Neural cell (in vitro differentiated cells): ENCODE data around the gene OAT. TPM values are rescaled to one million over a fixed set of nuclear protein-coding genes. Genes with fewer than 3 reads are reported as not detected.

Experiments
- H2AFZ ChIP-seq: fragments of 200-600, 300-800 bp; sonication (generic), shearing (Covaris generic); 2 replicates; pipeline ENCODE4 v1.6.0; 2014; ENCODE audit warnings: low read depth, mild to moderate bottlenecking, antibody characterized with exemption, low read length, moderate library complexity
- H3F3A ChIP-seq: fragments of 200-600 bp; shearing (Covaris generic); 2 replicates; pipeline ENCODE4 v1.6.1; 2016; ENCODE audit warnings: mild to moderate bottlenecking, moderate library complexity, mixed read lengths, antibody characterized with exemption, low read length; ENCODE audit not compliant: insufficient read depth, poor library complexity, severe bottlenecking
- H3K27ac ChIP-seq: fragments of 200-600, 300-800 bp; sonication (generic), shearing (Covaris generic); 2 replicates; pipeline ENCODE4 v1.5.1; 2014; ENCODE audit warnings: mild to moderate bottlenecking, low read length, moderate library complexity
- H3K27me3 ChIP-seq: fragments of 300-800, 200-600 bp; sonication (generic), shearing (Covaris generic); 2 replicates; pipeline ENCODE4 v1.6.0; 2014; ENCODE audit warnings: mild to moderate bottlenecking, low read depth, low read length, moderate library complexity; ENCODE audit not compliant: insufficient read depth
- H3K36me3 ChIP-seq: fragments of 300-800, 200-600 bp; sonication (generic), shearing (Covaris generic); 2 replicates; pipeline ENCODE4 v1.5.1; 2014; ENCODE audit warnings: mild to moderate bottlenecking, antibody characterized with exemption, low read length, moderate library complexity; ENCODE audit not compliant: insufficient read depth
- H3K4me2 ChIP-seq: fragments of 300-800, 200-600 bp; sonication (generic), shearing (Covaris generic); 2 replicates; pipeline ENCODE4 v1.6.0; 2014; ENCODE audit warnings: mild to moderate bottlenecking, low read length
- H3K4me3 ChIP-seq: fragments of 300-800, 200-600 bp; sonication (generic), shearing (Covaris generic); 2 replicates; pipeline ENCODE4 v1.5.1; 2014; ENCODE audit warnings: mild to moderate bottlenecking, low read length, moderate library complexity
- H3K79me2 ChIP-seq: fragments of 200-600 bp; shearing (Covaris generic); replicated peaks from 2 replicates; pipeline ENCODE4 v1.6.0; 2014; ENCODE audit warnings: mild to moderate bottlenecking, low read length, moderate library complexity; ENCODE audit not compliant: insufficient read depth
- H3K9ac ChIP-seq: fragments of 300-800, 200-600 bp; sonication (generic), shearing (Covaris generic); 2 replicates; pipeline ENCODE4 v1.6.1; 2016; ENCODE audit warnings: mild to moderate bottlenecking, low read length, mixed read lengths
- H3K9me2 ChIP-seq: fragments of 200-600 bp; shearing (Covaris generic); 2 replicates; pipeline ENCODE4 v1.6.1; 2016; ENCODE audit warnings: mild to moderate bottlenecking, low read length, mixed read lengths; ENCODE audit not compliant: insufficient read depth
- H3K9me3 ChIP-seq: fragments of 200-600, 300-800 bp; sonication (generic), shearing (Covaris generic); 2 replicates; pipeline ENCODE4 v1.6.1; 2016; ENCODE audit warnings: mild to moderate bottlenecking, mixed run types, low read length, moderate library complexity, mixed read lengths
- H4K20me1 ChIP-seq: fragments of 200-600 bp; shearing (Covaris generic); 2 replicates; pipeline ENCODE4 v1.6.1; 2016; ENCODE audit warnings: mild to moderate bottlenecking, mixed run types; ENCODE audit not compliant: insufficient read depth
- EP300 ChIP-seq: fragments of 450-650 bp; conservative IDR thresholded peaks from 2 replicates; pipeline ENCODE4 v1.6.1; 2014; ENCODE audit warnings: antibody characterized with exemption, mild to moderate bottlenecking, moderate library complexity; ENCODE audit not compliant: poor library complexity, severe bottlenecking
- EZH2 ChIP-seq: fragments of 200-600, 300-800 bp; shearing (Covaris generic), sonication (generic); IDR thresholded peaks from 2 replicates; pipeline ENCODE4 v1.6.1; 2014; ENCODE audit warnings: antibody characterized with exemption, low read length, borderline replicate concordance, mild to moderate bottlenecking; ENCODE audit not compliant: insufficient read depth, poor library complexity, severe bottlenecking
- MXI1 ChIP-seq: fragments of 450-650 bp; conservative IDR thresholded peaks from 2 replicates; pipeline ENCODE4 v1.6.1; 2014; ENCODE audit warnings: antibody characterized with exemption, mild to moderate bottlenecking; ENCODE audit not compliant: poor library complexity, severe bottlenecking
- POLR2AphosphoS5 ChIP-seq: IDR thresholded peaks from 2 replicates; pipeline ENCODE4 v1.6.1; 2012
- RAD21 ChIP-seq: fragments of 450-650 bp; conservative IDR thresholded peaks from 2 replicates; pipeline ENCODE4 v1.6.1; 2014; ENCODE audit warnings: antibody characterized with exemption, mild to moderate bottlenecking, moderate library complexity
- SMC3 ChIP-seq: fragments of 450-650 bp; conservative IDR thresholded peaks from 2 replicates; pipeline ENCODE4 v1.6.1; 2014; ENCODE audit warnings: antibody characterized with exemption, mild to moderate bottlenecking, moderate library complexity; ENCODE audit not compliant: poor library complexity
- TAF1 ChIP-seq: IDR thresholded peaks from 2 replicates; pipeline ENCODE4 v1.6.1; 2012; ENCODE audit warnings: low read depth
- polyA minus RNA-seq: library from RNA; depleted of rRNA, polyadenylated mRNA; stranded (reverse); fragments of >200 nt; gene quantifications from 2 replicates; pipeline ENCODE4 v1.2.3, GENCODE V29; 2014
- polyA plus RNA-seq: library from polyadenylated mRNA; depleted of rRNA; stranded (reverse); fragments of >200 nt; gene quantifications from 2 replicates; pipeline ENCODE4 v1.2.3, GENCODE V29; 2014
- TF ChIP-seq, protein P1 (sequence below): IDR thresholded peaks from 2 replicates; pipeline ENCODE4 v1.6.1; 2012; ENCODE audit warnings: borderline replicate concordance
- TF ChIP-seq, protein P2 (sequence below): fragments of 450-650 bp; IDR thresholded peaks from 2 replicates; pipeline ENCODE4 v1.5.1; 2014; ENCODE audit warnings: antibody characterized with exemption, mild to moderate bottlenecking, moderate library complexity; ENCODE audit not compliant: poor library complexity, severe bottlenecking

Gene OAT
- polyA plus RNA-seq = 129 and 132 TPM in 2 replicates
- polyA minus RNA-seq = 79.6 and 90.1 TPM in 2 replicates

DNA sequence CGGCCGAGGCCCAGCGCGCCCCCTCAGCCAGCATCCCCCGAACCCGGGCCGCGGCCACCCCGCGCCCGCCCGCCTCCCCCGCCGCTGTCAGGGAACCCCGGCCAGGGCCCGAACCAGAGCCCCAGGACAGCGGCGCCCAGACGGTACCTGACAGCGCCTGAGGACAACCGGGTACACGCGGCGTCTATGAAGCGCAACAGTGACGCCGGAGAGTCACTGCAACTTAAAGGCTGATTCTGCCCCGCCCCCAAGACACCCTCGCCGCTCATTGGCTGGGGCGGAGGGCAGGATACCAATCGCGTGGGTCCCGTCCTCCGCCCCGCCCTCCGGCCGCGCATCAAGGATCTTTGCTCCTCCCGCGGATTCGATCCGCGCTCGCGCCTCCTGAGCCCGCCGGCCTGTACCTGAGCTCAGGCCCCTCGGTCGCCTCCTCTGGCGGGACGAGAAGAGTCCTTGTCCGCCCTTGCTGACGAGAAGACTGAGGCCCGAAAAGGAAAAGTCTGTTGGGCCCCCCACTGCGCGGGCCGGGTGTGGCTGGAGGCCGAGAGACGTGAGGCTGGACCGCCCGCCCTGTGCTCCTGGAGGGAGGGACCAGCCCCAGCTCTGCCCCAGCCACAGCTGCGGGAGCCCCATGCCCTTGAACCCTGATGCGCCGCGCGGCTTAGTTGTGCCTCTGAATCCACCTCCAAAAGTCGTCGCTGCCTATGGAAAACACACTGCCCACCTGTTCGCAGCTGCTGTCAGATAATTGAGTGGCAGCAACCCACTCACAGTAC lies at the start of gene OAT:
TSS of gene OAT (minus strand) at position 198 of the 776 bp plus-strand sequence. CDS start 6,752 bp downstream, outside the sequence.
- Histone ChIP-seq H2AFZ (peak within 1 kb of the TSS; percentile 37), H3K4me2 (peak within 1 kb of the TSS; percentile 49), H4K20me1 (no peaks in the 10 kb centered on the region), H3F3A (no peaks in the 10 kb centered on the region), H3K9ac (peak within 1 kb of the TSS; percentile 77), H3K4me3 (peak within 1 kb of the TSS; percentile 88), H3K9me2 (no peaks in the 10 kb centered on the region), H3K36me3 (no peaks in the 10 kb centered on the region), H3K27me3 (peaks cover 8% of the 10 kb centered on the region), H3K9me3 (no peaks in the 10 kb centered on the region), H3K27ac (peak within 1 kb of the TSS; percentile 37), H3K79me2 (peaks cover 30% of the 10 kb centered on the region)
- peak; percentile 82 for TF ChIP-seq MXI1
- TF ChIP-seq POLR2AphosphoS5 = peak; percentile 98
- TF ChIP-seq, protein P1, sequence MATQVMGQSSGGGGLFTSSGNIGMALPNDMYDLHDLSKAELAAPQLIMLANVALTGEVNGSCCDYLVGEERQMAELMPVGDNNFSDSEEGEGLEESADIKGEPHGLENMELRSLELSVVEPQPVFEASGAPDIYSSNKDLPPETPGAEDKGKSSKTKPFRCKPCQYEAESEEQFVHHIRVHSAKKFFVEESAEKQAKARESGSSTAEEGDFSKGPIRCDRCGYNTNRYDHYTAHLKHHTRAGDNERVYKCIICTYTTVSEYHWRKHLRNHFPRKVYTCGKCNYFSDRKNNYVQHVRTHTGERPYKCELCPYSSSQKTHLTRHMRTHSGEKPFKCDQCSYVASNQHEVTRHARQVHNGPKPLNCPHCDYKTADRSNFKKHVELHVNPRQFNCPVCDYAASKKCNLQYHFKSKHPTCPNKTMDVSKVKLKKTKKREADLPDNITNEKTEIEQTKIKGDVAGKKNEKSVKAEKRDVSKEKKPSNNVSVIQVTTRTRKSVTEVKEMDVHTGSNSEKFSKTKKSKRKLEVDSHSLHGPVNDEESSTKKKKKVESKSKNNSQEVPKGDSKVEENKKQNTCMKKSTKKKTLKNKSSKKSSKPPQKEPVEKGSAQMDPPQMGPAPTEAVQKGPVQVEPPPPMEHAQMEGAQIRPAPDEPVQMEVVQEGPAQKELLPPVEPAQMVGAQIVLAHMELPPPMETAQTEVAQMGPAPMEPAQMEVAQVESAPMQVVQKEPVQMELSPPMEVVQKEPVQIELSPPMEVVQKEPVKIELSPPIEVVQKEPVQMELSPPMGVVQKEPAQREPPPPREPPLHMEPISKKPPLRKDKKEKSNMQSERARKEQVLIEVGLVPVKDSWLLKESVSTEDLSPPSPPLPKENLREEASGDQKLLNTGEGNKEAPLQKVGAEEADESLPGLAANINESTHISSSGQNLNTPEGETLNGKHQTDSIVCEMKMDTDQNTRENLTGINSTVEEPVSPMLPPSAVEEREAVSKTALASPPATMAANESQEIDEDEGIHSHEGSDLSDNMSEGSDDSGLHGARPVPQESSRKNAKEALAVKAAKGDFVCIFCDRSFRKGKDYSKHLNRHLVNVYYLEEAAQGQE = peak; percentile 72
- TF ChIP-seq EZH2 = no peak
- no peak for TF ChIP-seq SMC3
- TF ChIP-seq, protein P2, sequence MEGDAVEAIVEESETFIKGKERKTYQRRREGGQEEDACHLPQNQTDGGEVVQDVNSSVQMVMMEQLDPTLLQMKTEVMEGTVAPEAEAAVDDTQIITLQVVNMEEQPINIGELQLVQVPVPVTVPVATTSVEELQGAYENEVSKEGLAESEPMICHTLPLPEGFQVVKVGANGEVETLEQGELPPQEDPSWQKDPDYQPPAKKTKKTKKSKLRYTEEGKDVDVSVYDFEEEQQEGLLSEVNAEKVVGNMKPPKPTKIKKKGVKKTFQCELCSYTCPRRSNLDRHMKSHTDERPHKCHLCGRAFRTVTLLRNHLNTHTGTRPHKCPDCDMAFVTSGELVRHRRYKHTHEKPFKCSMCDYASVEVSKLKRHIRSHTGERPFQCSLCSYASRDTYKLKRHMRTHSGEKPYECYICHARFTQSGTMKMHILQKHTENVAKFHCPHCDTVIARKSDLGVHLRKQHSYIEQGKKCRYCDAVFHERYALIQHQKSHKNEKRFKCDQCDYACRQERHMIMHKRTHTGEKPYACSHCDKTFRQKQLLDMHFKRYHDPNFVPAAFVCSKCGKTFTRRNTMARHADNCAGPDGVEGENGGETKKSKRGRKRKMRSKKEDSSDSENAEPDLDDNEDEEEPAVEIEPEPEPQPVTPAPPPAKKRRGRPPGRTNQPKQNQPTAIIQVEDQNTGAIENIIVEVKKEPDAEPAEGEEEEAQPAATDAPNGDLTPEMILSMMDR = peak; percentile 45
- TF ChIP-seq EP300 = no peak
- TF ChIP-seq RAD21 = peak; percentile 24
- peak; percentile 82 for TF ChIP-seq TAF1

DNA sequence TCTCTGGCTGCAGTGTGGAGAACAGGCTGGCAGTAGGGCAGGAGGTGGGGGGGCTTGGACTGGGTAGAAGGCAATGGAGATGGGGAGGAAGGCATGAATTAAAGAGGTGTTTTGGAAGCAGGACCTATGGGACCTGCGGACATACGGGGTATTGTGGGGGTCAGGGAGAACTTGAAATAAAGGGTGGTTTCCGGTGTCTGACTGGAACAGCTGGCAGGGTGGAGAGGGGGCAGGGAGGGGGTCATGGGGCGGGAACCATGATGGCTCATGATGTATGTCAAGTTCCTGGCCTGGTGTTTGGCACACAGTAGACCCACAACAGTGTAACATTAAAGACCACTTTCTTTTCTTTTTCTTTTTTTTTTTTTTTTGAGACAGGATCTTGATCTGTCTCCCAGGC lies 48.4 kb upstream of the OAT start:
- no peaks in the 10 kb centered on the region for H3F3A ChIP-seq
- H4K20me1 ChIP-seq = no peaks in the 10 kb centered on the region
- H3K4me2 ChIP-seq = no peak overlapping the region
- H3K36me3 ChIP-seq = no peaks in the 10 kb centered on the region
- H3K27ac ChIP-seq = no peak overlapping the region
- H3K9me3 ChIP-seq = no peaks in the 10 kb centered on the region
- H3K9me2 ChIP-seq = no peaks in the 10 kb centered on the region
- no peaks in the 10 kb centered on the region for H3K79me2 ChIP-seq
- H2AFZ ChIP-seq = no peak overlapping the region
- H3K4me3 ChIP-seq = no peak overlapping the region
- H3K27me3 ChIP-seq = no peaks in the 10 kb centered on the region
- no peak overlapping the region for H3K9ac ChIP-seq
- TF ChIP-seq, protein P2 = no peak
- no peak for TF ChIP-seq SMC3
- TF ChIP-seq TAF1 = no peak
- no peak for TF ChIP-seq EP300
- no peak for TF ChIP-seq MXI1
- TF ChIP-seq, protein P1 = no peak
- TF ChIP-seq POLR2AphosphoS5 = no peak
- TF ChIP-seq EZH2 = no peak
- no peak for TF ChIP-seq RAD21
